Measurements from ENCODE around the gene TAT.

DNA sequence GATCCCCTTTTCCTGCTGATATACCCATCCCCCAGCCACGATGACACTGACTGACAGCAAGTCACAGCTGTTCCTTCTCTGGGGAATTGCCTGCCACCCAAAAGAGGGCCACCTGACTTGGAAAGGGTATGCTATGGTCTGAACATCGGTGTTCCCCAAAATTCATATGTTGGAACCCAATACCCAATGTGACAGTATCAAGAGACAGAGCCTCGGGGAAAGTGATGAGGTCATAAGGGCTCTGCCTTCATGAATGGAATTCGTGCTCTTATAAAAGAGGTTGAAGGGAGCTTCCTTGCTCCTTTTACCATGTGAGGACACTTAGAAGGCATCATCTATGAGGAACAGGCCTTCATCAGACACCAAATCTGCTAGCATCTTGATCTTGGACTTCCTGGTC is 41.5 kb upstream of the TAT start:
- TF ChIP-seq, protein P1, sequence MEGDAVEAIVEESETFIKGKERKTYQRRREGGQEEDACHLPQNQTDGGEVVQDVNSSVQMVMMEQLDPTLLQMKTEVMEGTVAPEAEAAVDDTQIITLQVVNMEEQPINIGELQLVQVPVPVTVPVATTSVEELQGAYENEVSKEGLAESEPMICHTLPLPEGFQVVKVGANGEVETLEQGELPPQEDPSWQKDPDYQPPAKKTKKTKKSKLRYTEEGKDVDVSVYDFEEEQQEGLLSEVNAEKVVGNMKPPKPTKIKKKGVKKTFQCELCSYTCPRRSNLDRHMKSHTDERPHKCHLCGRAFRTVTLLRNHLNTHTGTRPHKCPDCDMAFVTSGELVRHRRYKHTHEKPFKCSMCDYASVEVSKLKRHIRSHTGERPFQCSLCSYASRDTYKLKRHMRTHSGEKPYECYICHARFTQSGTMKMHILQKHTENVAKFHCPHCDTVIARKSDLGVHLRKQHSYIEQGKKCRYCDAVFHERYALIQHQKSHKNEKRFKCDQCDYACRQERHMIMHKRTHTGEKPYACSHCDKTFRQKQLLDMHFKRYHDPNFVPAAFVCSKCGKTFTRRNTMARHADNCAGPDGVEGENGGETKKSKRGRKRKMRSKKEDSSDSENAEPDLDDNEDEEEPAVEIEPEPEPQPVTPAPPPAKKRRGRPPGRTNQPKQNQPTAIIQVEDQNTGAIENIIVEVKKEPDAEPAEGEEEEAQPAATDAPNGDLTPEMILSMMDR (IDR thresholded peaks at IDR 0.05) = no peak
- TF ChIP-seq TEAD4 (CRISPR knock-in tag; IDR thresholded peaks at IDR 0.05) (no peak), ZNF232 (CRISPR knock-in tag; IDR thresholded peaks at IDR 0.05) (no peak), MAX (CRISPR knock-in tag; IDR thresholded peaks at IDR 0.05) (no peak), ZNF263 (CRISPR knock-in tag; IDR thresholded peaks at IDR 0.05; ENCODE audit: low read depth) (no peak), SP1 (CRISPR knock-in tag; conservative IDR thresholded peaks at IDR 0.05) (no peak), CREB1 (CRISPR knock-in tag; IDR thresholded peaks at IDR 0.05) (no peak), NR2C2 (CRISPR knock-in tag; IDR thresholded peaks at IDR 0.05) (no peak), SMAD3 (CRISPR knock-in tag; IDR thresholded peaks at IDR 0.05; ENCODE audit: borderline replicate concordance) (no peak), NR1H2 (CRISPR knock-in tag; IDR thresholded peaks at IDR 0.05) (no peak), SMAD4 (CRISPR knock-in tag; IDR thresholded peaks at IDR 0.05) (no peak), NFYB (CRISPR knock-in tag; conservative IDR thresholded peaks at IDR 0.05; ENCODE audit: low read depth) (no peak)
- TF ChIP-seq, protein P2, sequence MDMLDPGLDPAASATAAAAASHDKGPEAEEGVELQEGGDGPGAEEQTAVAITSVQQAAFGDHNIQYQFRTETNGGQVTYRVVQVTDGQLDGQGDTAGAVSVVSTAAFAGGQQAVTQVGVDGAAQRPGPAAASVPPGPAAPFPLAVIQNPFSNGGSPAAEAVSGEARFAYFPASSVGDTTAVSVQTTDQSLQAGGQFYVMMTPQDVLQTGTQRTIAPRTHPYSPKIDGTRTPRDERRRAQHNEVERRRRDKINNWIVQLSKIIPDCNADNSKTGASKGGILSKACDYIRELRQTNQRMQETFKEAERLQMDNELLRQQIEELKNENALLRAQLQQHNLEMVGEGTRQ (CRISPR knock-in tag; IDR thresholded peaks at IDR 0.05) = no peak
